ENCODE measurements around the gene IL1RAPL1.

GRCh38 chrX:29643181-29643580 lies 1055.9 kb downstream of the IL1RAPL1 start:
- TF ChIP-seq RCOR1 (IDR thresholded peaks at IDR 0.05; ENCODE audit: borderline replicate concordance in 1 of 2, low read depth in 2 of 2, low read length in 2 of 2) (no peak), POLR2A (conservative IDR thresholded peaks at IDR 0.05) (no peak), CCAR2 (IDR thresholded peaks at IDR 0.05; ENCODE audit: low read depth, low read length) (no peak)

Measured in K562 (cell line).